ENCODE results near the gene PPP2R2D.

DNA sequence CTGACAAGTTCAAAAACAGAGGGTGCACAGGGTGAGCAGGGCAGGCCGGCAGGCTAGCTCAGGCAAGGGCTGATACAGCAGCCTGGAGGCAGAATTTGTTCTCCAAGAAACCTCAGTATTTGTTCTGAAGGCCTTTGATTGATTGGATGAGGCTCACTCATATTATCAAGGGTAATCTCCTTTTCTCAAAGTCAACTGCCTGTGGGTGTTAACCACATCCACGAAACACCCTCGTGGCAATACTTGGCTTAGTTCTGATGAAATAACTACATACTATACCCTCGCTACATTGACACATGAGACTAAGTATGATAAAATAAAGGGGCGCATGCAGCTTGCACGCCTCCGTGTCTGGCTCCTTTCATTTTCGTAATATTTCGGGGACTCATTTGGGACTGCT, 4.4 kb upstream of the PPP2R2D start:
- TF ChIP-seq, protein P1, sequence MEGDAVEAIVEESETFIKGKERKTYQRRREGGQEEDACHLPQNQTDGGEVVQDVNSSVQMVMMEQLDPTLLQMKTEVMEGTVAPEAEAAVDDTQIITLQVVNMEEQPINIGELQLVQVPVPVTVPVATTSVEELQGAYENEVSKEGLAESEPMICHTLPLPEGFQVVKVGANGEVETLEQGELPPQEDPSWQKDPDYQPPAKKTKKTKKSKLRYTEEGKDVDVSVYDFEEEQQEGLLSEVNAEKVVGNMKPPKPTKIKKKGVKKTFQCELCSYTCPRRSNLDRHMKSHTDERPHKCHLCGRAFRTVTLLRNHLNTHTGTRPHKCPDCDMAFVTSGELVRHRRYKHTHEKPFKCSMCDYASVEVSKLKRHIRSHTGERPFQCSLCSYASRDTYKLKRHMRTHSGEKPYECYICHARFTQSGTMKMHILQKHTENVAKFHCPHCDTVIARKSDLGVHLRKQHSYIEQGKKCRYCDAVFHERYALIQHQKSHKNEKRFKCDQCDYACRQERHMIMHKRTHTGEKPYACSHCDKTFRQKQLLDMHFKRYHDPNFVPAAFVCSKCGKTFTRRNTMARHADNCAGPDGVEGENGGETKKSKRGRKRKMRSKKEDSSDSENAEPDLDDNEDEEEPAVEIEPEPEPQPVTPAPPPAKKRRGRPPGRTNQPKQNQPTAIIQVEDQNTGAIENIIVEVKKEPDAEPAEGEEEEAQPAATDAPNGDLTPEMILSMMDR (conservative IDR thresholded peaks at IDR 0.05; ENCODE audit: low read length): no peak
- no peak for TF ChIP-seq EZH2phosphoT487 (IDR thresholded peaks at IDR 0.05; ENCODE audit: borderline replicate concordance)
